ENCODE results near the gene CGREF1. TPM values are rescaled to one million over a fixed set of nuclear protein-coding genes. Genes with fewer than 3 reads are reported as not detected.

Gene CGREF1
- total RNA-seq, 1 experiment from 2014 or later = 18.7 TPM

- H3K27ac ChIP-seq (ENCODE audit: low read length) = no peak within 1 kb of the TSS
- H2AFZ ChIP-seq (ENCODE audit: low read length) = peak within 1 kb of the TSS; percentile 79
- peaks cover 9% of the 10 kb centered on the region for H3K4me1 ChIP-seq (ENCODE audit: insufficient read depth, low read length)
- no TSS peak for BruUV-seq (replicated peaks)
- intact Hi-C loops (cut with micrococcal nuclease) = no loop called here
- peaks cover 9% of the 10 kb centered on the region; the same call in 1 of the 2 replicates for H4K20me1 ChIP-seq (ENCODE audit: low read length)
- 0 out of 2 replicates have a peak, but pooled peaks have one; percentile 27 for TF ChIP-seq CTCF (conservative IDR thresholded peaks at IDR 0.05; ENCODE audit: low read depth, low read length)
- TF ChIP-seq EZH2 (IDR thresholded peaks at IDR 0.05; ENCODE audit: low read length, unreplicated experiment) = no peak
- ATAC-seq (peak; percentile 93), DNase-seq (peak; percentile 98)
- no peaks in the 10 kb centered on the region for H3K9me2 ChIP-seq (replicated peaks; ENCODE audit: low read length)
- H3K79me2 ChIP-seq (ENCODE audit: low read length) = peaks cover 22% of the 10 kb centered on the region
- no peaks in the 10 kb centered on the region for H3K9me3 ChIP-seq (ENCODE audit: low read length)
- no peaks in the 10 kb centered on the region for H3K27me3 ChIP-seq (ENCODE audit: low read length)
- H3F3A ChIP-seq (ENCODE audit: low read length, unreplicated experiment) = no peaks in the 10 kb centered on the region
- H3K4me2 ChIP-seq (ENCODE audit: low read length) = peak within 1 kb of the TSS; percentile 94
- peak within 1 kb of the TSS; percentile 97 for H3K4me3 ChIP-seq (ENCODE audit: low read length)
- ChIA-PET CTCF (interaction anchor here (0.5 to 0.6 kb wide), 2 partner anchors 145 to 170 kb away, joined by 4 to 8 read pairs; no protein-coding TSS in a partner anchor), POLR2A (ENCODE audit: unreplicated experiment) (interaction anchor here (0.5 to 0.6 kb wide), 2 partner anchors 58 to 113 kb away, joined by 6 to 13 read pairs; no protein-coding TSS in a partner anchor)
- H3K9ac ChIP-seq (ENCODE audit: low read length) = peak within 1 kb of the TSS; percentile 93
- peaks cover 12% of the 10 kb centered on the region for H3K36me3 ChIP-seq (ENCODE audit: low read depth, low read length)
These were observed 15.2 kb upstream of the CGREF1 start, which contains the start of gene PREB for GRCh38 chr2:27133905-27134780. Gene PREB (minus strand): TSS chr2:27134636. CDS start chr2:27134421, 215 bp downstream.

GRCh38 chr2:27133195-27133875, 14.4 kb upstream of the CGREF1 start:
- DNase-seq (no peak), ATAC-seq (no peak)
- Histone ChIP-seq H3K9me3 (ENCODE audit: low read length) (no peaks in the 10 kb centered on the region), H4K20me1 (ENCODE audit: low read length) (peaks cover 9% of the 10 kb centered on the region; the same call in 1 of the 2 replicates), H3K4me1 (ENCODE audit: insufficient read depth, low read length) (peaks cover 9% of the 10 kb centered on the region), H3K9me2 (replicated peaks; ENCODE audit: low read length) (no peaks in the 10 kb centered on the region), H3K4me3 (ENCODE audit: low read length) (peak overlapping the region; percentile 97), H3K9ac (ENCODE audit: low read length) (peak overlapping the region; percentile 93), H3K4me2 (ENCODE audit: low read length) (peak overlapping the region; percentile 94), H3K36me3 (ENCODE audit: low read depth, low read length) (peaks cover 12% of the 10 kb centered on the region), H3K27me3 (ENCODE audit: low read length) (no peaks in the 10 kb centered on the region), H2AFZ (ENCODE audit: low read length) (no peak overlapping the region), H3K27ac (ENCODE audit: low read length) (no peak overlapping the region), H3K79me2 (ENCODE audit: low read length) (peaks cover 22% of the 10 kb centered on the region), H3F3A (ENCODE audit: low read length, unreplicated experiment) (no peaks in the 10 kb centered on the region)
- ChIA-PET POLR2A (ENCODE audit: unreplicated experiment) (no interaction called here), CTCF (no interaction called here)
- TSS peak; percentile 61 for BruUV-seq (replicated peaks)
- intact Hi-C loops (cut with micrococcal nuclease) = no loop called here
- TF ChIP-seq EZH2 (IDR thresholded peaks at IDR 0.05; ENCODE audit: low read length, unreplicated experiment) = no peak
- no peak for TF ChIP-seq EZH2phosphoT487 (IDR thresholded peaks at IDR 0.05; ENCODE audit: borderline replicate concordance, low read length)
- TF ChIP-seq CTCF (conservative IDR thresholded peaks at IDR 0.05; ENCODE audit: low read depth, low read length) = no peak

Measured in PC-3 (cell line).